ENCODE measurements around the gene SHC4.

- TF ChIP-seq CTCF (conservative IDR thresholded peaks at IDR 0.05 in 1 of 2, IDR thresholded peaks at IDR 0.05 in 1 of 2; ENCODE audit: extremely low read depth in 1 of 2, insufficient read depth in 1 of 2, low read depth in 1 of 2, low read length in 2 of 2) (no peak), EZH2 (IDR thresholded peaks at IDR 0.05; ENCODE audit: borderline replicate concordance, low read length) (no peak)
These were observed 182.7 kb downstream of the SHC4 start for GRCh38 chr15:48781017-48781416.
